GM21381 (cell line): ENCODE data around the gene PCNX3.

Experiments
- ATAC-seq: cut with Tn5 transposase; IDR thresholded peaks from one replicate; pipeline ENCODE4 v1.9.1; 2021; ENCODE audit warnings: mild to moderate bottlenecking, moderate library complexity; ENCODE audit not compliant: unreplicated experiment

The PCNX3 gene

DNA sequence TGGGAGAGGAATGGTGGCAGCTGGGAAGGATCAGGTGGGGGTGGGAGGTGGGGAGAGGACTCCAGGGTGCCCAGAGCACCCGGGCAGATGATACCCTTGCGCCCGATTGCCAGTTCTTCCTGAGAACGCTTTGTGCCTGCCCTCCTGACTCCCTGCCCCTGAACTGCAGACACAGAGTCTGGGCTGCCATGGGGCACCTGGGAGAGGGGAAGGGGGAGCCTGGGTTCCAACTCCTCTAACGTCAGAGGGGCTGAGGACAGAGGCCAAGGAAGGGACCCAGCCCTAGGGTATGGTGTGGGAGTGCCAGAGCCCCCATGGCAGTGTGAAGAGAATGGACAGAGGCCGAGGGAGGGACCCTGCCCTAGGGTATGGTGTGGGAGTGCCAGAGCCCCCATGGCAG is 19.1 kb upstream of the PCNX3 start:
- ATAC-seq = no peak

GRCh38 chr11:65598258-65598699 is 17.3 kb upstream of the PCNX3 start:
- ATAC-seq = no peak

DNA sequence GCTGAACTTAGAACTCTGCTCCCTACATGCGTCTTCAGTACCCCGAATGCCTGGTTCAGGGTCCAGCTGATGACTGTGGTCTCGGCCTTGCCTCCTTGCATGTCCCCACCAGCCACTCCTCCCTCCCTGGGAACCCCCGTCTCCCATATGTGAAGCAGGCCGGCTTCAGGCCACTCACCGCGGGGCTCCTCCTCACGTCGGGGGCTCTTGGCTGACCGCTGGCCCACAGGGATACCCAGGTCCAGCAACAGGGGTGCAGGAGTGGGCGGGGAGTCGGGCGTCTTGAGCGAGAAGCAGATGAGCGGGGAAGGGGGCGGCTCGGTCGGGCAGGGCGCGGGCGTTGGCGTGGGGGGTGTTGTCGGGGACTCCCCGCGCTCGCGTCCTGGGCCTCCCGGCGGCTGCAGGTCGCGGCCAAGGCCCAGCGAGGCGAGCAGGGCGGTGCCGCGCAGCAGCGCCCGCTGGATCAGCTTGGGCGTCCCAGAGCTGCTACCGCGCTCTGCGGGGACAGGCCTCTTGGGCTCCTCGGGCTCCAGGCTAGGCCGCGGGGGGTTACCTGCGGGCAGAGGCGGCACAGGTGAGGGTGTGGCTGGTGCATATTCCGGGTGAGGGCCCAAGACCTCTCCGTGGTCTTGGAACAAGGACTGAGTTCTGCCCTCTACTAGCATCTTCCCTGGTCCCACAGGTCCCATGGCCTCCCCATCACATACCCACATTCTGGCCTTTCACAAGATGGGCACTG is 16.2 kb upstream of the PCNX3 start:
- ATAC-seq = no peak

GRCh38 chr11:65599955-65600246 is 15.7 kb upstream of the PCNX3 start:
- no peak for ATAC-seq

- ATAC-seq = no peak
Measured at GRCh38 chr11:65604258-65604657, 11.3 kb upstream of the PCNX3 start.

- no peak for ATAC-seq
Measured at GRCh38 chr11:65606876-65607613, 8.5 kb upstream of the PCNX3 start.

- ATAC-seq = no peak
Measured at GRCh38 chr11:65607614-65608426, 7.8 kb upstream of the PCNX3 start.

- ATAC-seq = no peak
Measured at GRCh38 chr11:65609229-65609628, 6.3 kb upstream of the PCNX3 start.

- ATAC-seq = no peak
Measured at GRCh38 chr11:65609665-65610064, 5.9 kb upstream of the PCNX3 start.

GRCh38 chr11:65610404-65610803 is 5.2 kb upstream of the PCNX3 start:
- ATAC-seq = no peak

GRCh38 chr11:65611028-65611757 is 4.4 kb upstream of the PCNX3 start:
- ATAC-seq = no peak

GRCh38 chr11:65611758-65612603 is 3.6 kb upstream of the PCNX3 start:
- no peak for ATAC-seq

DNA sequence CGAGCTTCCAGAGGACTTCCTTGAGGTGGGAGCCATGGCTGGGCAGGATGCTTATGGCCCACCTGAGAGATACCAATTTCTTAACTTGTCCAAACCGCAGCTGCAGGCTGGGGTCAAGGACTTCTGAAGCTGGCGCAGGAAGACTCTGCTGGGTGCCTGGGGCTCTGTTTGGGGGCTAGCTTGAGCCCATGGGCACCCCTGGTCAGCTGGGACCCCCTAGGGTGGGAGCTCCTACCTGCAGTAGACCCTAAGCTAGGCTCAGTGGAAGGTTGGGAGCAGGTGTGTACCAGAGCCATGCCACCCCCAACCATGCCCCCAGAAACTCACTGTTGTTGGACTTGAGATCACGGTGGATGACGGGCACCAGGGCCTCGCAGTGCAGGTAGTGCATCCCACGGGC is 2.9 kb upstream of the PCNX3 start:
- no peak for ATAC-seq

GRCh38 chr11:65613091-65613928 is 2.3 kb upstream of the PCNX3 start:
- no peak for ATAC-seq

DNA sequence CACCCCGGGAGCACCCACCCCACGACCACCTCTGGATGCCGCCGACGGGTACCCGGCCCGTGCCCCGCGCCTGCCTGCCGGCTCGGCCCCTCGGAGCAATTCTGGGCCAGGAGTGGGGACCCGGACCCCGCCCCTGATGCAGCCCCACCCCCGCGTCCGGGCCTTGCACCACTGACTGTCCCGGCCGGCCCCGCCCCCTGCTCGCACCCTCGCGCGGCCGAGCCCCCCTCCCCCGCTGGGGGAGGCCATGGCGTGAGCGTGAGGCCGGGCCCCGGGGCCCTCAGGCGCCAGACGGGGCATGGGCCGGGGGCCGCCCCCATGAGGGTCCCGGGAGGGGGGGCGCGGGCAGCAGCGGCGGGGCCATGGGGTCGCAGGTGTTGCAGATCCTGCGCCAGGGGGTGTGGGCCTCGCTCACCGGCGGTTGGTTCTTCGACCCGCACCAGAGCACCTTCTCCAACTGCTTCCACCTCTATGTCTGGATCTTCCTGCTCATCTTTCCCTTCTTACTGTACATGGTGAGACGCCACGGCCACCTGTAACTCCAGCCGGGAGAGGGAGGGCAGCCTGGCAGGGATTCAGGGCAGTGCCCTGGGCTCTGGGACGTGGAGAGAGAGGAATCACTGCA is 486 bp downstream of the PCNX3 start:
- ATAC-seq = peak; percentile 7

- ATAC-seq = no peak
Measured at GRCh38 chr11:65616575-65617001, 1.0 kb downstream of the PCNX3 start.

DNA sequence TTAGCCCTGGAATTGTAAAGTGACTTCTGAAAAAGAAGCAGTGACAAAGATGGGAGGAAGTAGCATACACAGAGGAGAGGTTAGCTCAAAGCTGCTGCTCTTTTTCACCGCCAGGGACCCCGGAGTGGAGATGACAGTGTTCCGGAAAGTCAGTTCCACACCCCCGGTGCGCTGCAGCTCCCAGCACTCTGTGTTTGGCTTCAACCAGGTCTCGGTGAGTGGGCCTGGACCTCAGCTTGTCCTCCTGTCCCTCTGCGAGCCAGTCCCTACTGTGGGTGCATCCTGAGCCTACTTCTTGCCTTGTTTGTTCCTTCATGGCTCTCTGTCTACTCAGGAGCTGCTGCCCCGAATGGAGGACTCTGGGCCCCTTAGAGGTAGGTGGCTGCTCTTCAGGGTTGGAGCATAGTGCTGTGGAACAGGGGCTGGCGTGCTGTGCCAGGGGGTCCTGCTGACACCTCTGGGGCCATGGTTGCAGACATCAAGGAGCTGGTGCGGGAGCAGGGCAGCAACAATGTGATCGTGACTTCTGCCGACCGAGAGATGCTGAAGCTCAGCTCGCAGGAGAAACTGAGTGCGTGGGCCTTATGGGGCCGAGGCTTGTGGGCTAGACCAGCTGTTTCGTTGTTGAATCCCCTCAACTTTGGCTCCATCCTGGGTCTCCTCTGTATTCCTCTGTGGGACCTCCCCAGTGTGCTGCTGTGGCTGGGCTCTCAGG is 1.7 kb downstream of the PCNX3 start:
- ATAC-seq = no peak
